ENCODE measurements around the gene SOHLH1.

- TF ChIP-seq GATA2 (IDR thresholded peaks at IDR 0.05; ENCODE audit: low read depth, low read length) = no peak
- no peak for TF ChIP-seq GATA3 (IDR thresholded peaks at IDR 0.05; ENCODE audit: low read depth, low read length)
Measured at GRCh38 chr9:135732569-135733257, 33.4 kb upstream of the SOHLH1 start.

Data from SH-SY5Y (cell line).